Cerebellar nuclear complex (tissue), 1 donor: ENCODE measurements around the gene PDF.

Experiments
- DNase-seq, 2 experiments: peaks; one replicate each; lab custom pipeline; 2025; lab: John Stamatoyannopoulos, UW

Gene PDF

GRCh38 chr16:69277413-69277812, 53.0 kb downstream of the PDF start:
- no peak for DNase-seq
